ENCODE measurements around the gene TOP3A. TPM values are rescaled to one million over a fixed set of nuclear protein-coding genes. Genes with fewer than 3 reads are reported as not detected.

TOP3A gene
- total RNA-seq, 1 donor from 2014 or later: 52.8 TPM

DNA sequence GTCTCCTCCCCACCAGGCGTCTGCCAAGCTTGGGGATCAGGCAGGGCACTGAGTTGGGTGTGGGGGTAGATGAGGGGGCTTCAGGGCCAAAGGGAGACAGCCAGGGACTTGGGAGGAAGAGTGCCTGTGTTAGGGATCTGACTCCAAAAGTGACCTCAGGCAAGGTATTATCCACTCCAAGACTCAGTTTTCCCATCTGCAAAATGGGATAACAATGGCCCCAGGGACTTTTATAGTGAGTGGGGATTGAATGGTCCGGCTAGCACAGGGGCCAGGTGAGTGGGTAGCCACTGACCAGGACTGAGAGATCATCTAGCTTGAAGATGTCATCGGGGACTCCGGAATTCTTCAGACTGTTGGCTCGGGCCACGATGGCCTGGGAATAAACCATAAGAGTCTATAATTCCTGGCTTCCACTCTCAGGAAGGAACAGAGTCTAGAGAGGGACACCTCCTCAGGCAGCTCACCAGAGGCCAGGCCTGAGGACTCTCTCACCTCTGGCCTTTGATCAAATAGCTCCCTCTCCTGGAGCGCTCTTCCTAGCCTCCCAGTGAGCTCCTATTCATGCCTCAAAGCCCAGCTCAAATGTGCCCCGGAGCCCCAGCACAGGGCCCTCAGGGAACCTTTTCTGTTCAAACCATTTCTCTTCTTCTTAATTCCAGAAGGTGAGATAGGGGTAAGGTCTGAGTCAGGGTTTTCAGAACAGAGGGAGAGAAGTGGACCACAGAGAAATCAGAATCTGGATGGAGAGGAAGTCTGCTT, 59.7 kb downstream of the TOP3A start:
- Histone ChIP-seq H3K9me3 (no peaks in the 10 kb centered on the region), H3K4me3 (no peak overlapping the region), H3K4me1 (peaks cover 15 to 20% of the 10 kb centered on the region in 2 donors), H3K27ac (no peak overlapping the region), H3K27me3 (no peaks in the 10 kb centered on the region), H3K36me3 (peaks cover 64 to 65% of the 10 kb centered on the region in 2 donors)
- intact Hi-C loops (cut with DNase I): loop anchor here (5.0 kb wide), 1 partner anchor 38 kb away; no protein-coding TSS in a partner anchor
- DNase-seq (ENCODE audit: low spot score in 2 of 2): no peak
- TF ChIP-seq, protein P1, sequence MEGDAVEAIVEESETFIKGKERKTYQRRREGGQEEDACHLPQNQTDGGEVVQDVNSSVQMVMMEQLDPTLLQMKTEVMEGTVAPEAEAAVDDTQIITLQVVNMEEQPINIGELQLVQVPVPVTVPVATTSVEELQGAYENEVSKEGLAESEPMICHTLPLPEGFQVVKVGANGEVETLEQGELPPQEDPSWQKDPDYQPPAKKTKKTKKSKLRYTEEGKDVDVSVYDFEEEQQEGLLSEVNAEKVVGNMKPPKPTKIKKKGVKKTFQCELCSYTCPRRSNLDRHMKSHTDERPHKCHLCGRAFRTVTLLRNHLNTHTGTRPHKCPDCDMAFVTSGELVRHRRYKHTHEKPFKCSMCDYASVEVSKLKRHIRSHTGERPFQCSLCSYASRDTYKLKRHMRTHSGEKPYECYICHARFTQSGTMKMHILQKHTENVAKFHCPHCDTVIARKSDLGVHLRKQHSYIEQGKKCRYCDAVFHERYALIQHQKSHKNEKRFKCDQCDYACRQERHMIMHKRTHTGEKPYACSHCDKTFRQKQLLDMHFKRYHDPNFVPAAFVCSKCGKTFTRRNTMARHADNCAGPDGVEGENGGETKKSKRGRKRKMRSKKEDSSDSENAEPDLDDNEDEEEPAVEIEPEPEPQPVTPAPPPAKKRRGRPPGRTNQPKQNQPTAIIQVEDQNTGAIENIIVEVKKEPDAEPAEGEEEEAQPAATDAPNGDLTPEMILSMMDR (IDR thresholded peaks at IDR 0.05): no peak

DNA sequence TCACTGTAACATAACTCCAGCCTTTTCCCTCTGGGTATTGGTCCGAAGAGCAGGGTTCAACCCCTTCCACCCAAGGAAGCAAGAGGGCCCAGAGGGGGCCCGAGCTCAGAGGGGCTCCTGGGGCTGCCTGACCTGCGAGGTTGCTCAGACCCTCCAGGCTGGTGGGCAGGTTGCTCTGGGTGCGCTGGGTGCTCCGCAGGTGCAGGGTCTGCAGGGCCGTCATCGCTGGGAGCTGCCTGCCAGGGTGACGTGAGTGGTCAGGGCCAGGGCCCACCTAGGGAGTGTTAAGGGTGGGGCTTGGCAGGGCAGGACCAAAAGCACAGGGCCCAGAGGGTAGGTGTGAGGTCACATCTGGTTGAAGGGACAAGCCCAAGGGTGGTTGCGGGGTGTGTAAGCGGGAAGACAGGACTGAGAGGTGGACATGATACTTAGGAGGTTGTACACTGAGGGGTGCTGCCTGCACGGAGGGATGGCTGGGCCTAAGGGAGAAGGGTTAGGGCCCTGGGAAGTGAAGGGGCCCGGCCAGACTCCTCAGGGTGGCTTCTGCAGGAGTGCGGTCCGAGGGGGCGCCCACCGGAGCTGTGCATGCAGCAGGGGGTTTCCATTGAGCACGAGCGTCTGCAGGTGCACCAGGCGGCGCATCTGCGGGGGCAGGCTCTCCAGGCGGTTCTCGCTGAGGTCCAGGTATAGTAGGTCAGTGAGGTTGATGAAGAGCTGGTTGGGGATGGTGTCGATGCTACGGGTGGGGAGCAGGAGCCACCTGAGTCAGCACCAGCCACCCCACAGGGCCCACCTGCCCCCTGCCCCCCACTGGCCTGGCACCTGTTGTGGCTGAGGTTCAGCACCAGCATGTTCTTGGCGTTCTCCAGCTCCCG, 60.6 kb downstream of the TOP3A start:
- TF ChIP-seq, protein P1 (IDR thresholded peaks at IDR 0.05): no peak
- Histone ChIP-seq H3K27ac (no peak overlapping the region), H3K36me3 (peaks cover 72 to 73% of the 10 kb centered on the region in 2 donors), H3K4me1 (peaks cover 14 to 15% of the 10 kb centered on the region in 2 donors), H3K27me3 (no peaks in the 10 kb centered on the region), H3K4me3 (no peak overlapping the region), H3K9me3 (no peaks in the 10 kb centered on the region)
- no peak for DNase-seq (ENCODE audit: low spot score in 2 of 2)
- intact Hi-C loops (cut with DNase I): no loop called here

DNA sequence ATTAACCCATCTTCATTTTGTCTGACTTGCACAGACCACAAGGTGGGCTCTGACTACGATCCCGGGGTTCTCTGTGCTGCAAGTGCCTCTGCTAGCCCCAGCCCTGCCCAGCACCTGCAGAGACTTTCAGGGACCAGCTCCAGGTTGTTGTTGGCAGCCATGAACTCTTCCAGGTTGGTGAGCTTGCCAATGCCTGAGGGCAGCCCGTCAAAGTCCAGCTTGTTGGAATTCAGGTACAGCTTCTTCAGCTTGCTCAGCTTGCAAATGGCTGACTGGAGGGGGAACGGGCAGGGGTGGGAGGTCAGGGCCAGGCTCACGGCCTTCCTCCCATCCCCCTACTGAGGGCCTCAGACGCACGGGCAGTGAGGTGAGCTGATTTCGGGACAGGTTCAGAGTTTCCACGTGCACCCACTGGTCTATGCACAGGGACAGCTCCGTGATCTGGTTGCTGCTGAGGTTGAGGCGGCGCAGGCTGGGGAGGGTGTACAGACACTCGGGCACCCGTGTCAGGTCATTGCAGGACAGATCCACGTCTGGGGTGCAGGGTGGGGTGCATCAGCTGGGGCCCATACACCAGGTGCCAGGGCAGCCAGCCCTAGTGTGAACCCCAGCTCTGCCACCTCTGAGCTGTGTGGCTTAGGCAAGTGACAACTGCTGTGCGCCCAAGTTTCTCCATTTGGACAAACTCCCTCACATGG, 61.5 kb downstream of the TOP3A start:
- Histone ChIP-seq H3K36me3 (peaks cover 81 to 82% of the 10 kb centered on the region in 2 donors), H3K4me1 (peaks cover 12 to 15% of the 10 kb centered on the region in 2 donors), H3K4me3 (no peak overlapping the region), H3K9me3 (no peaks in the 10 kb centered on the region), H3K27ac (no peak overlapping the region), H3K27me3 (no peaks in the 10 kb centered on the region)
- TF ChIP-seq, protein P1 (IDR thresholded peaks at IDR 0.05): no peak
- intact Hi-C loops (cut with DNase I): no loop called here
- DNase-seq (ENCODE audit: low spot score in 2 of 2): no peak

DNA sequence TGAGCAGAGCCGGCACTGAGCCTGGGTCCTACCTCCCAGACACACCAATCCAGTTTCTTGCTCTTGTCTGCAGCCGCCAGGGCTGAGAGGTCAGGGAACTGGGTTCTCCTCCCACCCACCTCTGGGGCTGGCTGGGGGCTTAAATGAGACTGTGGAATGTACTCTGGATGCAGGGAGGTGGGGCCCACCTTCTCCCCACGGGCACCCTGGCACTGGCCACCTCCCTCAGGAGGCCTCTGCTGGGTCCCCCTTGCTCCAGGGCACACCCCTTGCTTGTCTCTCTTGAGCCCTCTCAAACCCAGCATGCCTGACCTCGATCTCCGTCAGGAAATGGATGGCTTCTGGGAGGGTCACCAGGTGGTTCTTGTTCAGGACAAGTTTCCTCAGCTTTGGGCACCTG, 62.6 kb downstream of the TOP3A start:
- intact Hi-C loops (cut with DNase I): no loop called here
- Histone ChIP-seq H3K36me3 (peaks cover 91 to 93% of the 10 kb centered on the region in 2 donors), H3K27ac (no peak overlapping the region), H3K9me3 (no peaks in the 10 kb centered on the region), H3K4me3 (no peak overlapping the region), H3K27me3 (no peaks in the 10 kb centered on the region), H3K4me1 (peaks cover 9 to 10% of the 10 kb centered on the region in 2 donors)
- TF ChIP-seq, protein P1 (IDR thresholded peaks at IDR 0.05): no peak
- no peak for DNase-seq (ENCODE audit: low spot score in 2 of 2)

DNA sequence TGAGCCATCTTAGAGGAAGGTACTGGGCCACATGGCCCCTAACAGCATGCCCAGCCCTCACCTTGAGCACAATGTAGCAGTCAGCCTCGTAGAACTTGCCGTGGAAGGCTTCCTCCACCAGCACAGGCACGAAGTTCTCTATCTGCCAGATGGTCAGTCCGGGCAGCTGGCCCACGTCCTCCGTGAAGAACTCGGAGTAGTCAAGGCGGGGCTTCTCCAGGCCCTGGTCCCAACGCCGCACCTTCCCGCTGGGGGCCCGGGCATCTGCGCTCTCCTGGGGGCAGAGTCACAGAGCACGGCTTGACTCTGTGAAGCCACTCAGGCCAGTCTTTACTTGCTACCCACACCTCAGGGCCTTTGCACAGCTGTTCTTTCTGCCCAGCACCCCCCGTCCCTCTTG, 63.6 kb downstream of the TOP3A start:
- H3K36me3 ChIP-seq: peaks cover 98% of the 10 kb centered on the region in 2 donors
- no peak overlapping the region for H3K4me3 ChIP-seq
- H3K4me1 ChIP-seq: peaks cover under 1 to 2% of the 10 kb centered on the region in 2 donors
- no peaks in the 10 kb centered on the region for H3K27me3 ChIP-seq
- TF ChIP-seq, protein P1 (IDR thresholded peaks at IDR 0.05): no peak
- DNase-seq (ENCODE audit: low spot score in 2 of 2): no peak
- intact Hi-C loops (cut with DNase I): no loop called here
- H3K9me3 ChIP-seq: no peaks in the 10 kb centered on the region
- no peak overlapping the region for H3K27ac ChIP-seq
